A673 (cell line): ENCODE results near the gene SLF2.

Experiments used
- EZH2 ChIP-seq: fragments of 200-600 bp; sonication (generic); IDR thresholded peaks from 2 replicates; pipeline ENCODE4 v1.6.1; 2017; ENCODE audit warnings: borderline replicate concordance, low read depth, mild to moderate bottlenecking, mixed read lengths, antibody characterized with exemption, low read length; ENCODE audit not compliant: poor library complexity, severe bottlenecking
- TF ChIP-seq, protein P1 (sequence below): fragments of 300-800, 200-600 bp; sonication (generic); conservative IDR thresholded peaks from 2 replicates; pipeline ENCODE4 v1.5.1; 2017; ENCODE audit warnings: low read depth, mild to moderate bottlenecking, antibody characterized with exemption, low read length, moderate library complexity, mixed read lengths

DNA sequence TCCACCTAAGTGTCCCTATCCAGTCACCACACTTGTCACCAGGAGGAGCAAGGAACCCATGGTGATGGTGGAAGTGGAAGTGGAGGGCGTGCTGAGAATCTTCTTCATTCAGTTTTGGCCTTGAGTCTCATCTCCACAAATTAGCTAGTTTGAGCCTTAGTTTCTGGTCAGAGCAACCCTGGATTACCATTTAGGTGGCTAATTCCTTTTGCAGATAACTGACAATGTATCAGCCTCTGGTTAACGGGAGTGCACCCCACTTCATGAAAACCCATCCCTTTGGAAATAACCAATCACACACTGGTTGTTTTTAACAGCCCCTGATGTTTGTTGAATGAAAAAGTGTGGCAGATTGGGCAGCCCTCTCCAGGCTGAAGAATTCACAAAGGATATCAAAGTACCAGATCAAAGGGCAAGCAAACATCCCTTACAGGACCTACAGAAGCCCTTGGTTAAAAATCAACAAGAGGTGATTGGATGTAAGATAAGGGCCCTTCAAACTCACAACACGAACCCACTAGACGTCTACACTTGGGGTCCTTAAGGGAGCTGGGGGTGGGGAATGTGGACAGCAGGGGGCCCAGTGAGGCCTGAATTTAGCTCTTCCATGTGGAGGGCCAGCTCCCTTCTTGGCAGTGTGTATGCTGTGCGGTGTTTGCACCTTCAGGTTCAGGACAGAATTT lies 37.1 kb upstream of the SLF2 start:
- TF ChIP-seq, protein P1, sequence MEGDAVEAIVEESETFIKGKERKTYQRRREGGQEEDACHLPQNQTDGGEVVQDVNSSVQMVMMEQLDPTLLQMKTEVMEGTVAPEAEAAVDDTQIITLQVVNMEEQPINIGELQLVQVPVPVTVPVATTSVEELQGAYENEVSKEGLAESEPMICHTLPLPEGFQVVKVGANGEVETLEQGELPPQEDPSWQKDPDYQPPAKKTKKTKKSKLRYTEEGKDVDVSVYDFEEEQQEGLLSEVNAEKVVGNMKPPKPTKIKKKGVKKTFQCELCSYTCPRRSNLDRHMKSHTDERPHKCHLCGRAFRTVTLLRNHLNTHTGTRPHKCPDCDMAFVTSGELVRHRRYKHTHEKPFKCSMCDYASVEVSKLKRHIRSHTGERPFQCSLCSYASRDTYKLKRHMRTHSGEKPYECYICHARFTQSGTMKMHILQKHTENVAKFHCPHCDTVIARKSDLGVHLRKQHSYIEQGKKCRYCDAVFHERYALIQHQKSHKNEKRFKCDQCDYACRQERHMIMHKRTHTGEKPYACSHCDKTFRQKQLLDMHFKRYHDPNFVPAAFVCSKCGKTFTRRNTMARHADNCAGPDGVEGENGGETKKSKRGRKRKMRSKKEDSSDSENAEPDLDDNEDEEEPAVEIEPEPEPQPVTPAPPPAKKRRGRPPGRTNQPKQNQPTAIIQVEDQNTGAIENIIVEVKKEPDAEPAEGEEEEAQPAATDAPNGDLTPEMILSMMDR = no peak
- TF ChIP-seq EZH2 = no peak
